NCI-H2171 treated with DMSO at 0.1 percent for 48 hours (cell line): ENCODE results near the gene GNL3.

ENCODE experiments used
- DNase-seq: peaks from one replicate; lab custom pipeline; 2025; lab: John Stamatoyannopoulos, UW

GNL3 gene

DNA sequence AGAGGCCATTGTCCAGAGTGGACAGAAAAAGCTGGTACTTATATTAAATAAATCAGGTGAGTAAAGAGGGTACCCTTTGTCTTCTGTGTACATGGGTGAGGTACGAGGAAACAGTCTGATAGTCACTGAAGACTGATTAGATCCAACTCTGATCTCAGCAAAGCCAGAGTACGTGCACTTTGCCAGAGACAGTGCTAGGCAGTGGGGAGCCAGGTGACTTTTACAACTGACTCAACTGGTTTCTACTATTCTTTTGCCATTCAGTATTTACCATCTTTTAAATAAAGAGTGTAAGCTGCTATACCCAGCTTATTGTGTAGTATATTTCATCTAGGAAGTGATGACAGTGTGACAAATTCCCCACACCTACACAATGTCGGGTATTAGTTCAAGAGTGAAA is 3.3 kb downstream of the GNL3 start:
- no peak for DNase-seq

DNA sequence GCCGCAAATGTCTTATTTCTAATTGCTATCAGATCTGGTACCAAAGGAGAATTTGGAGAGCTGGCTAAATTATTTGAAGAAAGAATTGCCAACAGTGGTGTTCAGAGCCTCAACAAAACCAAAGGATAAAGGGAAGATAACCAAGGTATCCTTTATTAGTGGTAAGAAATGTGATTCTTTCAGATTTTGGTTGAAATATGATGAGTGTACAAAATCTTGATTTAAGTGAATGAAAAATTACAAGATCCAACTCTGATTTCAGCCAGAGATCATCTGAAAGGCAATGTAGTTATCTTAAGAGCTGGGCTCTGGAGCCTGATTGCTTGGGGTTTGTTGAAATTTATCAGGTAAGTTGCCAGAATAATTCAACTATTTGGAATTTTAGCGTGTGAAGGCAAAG is 4.7 kb downstream of the GNL3 start:
- DNase-seq: no peak

DNA sequence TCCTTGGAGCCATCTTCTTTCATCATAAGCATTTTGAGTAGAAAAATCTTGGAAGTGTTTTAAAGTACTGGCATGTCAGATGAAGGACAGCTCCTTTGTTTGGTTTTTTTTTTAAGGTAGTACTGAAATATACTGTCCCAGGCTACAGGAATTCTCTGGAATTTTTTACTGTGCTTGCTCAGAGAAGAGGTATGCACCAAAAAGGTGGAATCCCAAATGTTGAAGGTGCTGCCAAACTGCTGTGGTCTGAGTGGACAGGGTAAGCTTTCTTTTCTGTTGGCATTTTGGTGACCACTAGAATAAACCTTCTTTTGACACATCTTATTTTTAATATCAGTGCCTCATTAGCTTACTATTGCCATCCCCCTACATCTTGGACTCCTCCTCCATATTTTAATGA is 7.2 kb downstream of the GNL3 start:
- DNase-seq: no peak

DNA sequence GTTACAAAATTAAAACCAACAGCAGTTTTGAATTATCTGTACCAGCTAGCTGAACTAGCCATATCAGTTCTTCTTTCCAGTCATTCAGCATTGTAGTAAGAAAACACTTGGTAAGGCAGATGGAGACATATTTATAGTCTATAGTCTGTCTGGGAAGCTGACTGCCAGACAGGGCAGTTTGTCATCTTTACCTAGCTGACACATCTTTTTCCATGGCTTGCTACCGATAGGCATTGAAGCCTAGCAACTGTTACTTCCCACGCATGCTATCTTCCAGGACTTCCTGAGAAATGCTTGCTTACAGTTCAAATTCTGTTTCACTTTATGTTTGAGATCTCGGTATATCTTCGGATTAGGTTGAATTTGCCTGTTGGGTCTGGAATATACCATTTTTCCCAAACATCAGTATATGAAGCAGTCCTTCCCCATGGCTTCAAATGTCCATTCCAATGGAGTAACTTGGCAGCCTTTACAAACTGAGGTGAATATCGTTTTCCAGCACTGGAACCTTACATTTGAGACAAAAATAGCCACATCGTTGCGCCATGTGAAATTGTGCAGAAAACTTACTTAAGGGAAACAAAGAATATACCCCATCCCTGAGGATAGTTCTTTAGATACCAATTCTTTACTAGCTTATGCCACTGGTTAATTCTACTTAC is 8.8 kb downstream of the GNL3 start:
- no peak for DNase-seq

DNA sequence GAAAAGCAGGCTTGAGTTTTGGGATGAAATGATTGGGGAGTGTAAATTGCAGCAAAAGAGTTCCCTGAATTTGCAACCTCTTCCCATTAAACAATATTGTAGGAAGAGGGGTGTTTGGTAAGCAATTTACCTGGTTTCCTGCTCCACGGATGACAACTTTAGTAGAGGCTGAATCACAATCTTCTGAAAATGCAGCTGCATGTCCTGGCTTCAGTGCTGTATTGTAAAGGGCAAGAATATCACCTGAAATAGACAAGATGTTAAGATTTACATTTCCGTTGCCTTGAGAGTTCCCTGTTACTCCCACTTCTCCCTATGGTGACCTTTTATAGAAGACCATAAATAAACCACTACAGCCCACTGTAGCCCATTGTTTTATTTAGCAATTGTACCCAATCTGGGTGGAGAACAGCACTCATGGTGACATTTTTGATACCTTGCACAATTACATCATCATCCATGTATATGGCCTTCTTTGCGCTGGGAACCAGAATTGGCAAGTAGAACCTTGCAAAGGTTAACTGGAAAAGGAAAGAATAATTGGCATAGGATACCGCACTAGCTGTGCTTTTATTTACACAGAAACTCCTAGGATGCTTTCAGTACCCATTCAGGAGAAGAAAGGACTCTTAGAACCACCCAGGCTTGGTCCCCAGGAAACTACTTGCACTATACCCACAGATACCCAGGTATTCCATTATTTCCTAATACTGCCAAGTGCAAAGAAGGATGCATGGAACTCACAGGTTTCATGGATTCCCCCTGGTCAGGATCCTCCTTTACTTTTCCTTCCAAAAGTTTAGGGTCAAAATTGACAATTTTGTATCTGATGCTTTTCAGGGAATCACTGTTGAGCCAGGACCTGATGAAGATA is 10.2 kb downstream of the GNL3 start:
- DNase-seq: no peak

DNA sequence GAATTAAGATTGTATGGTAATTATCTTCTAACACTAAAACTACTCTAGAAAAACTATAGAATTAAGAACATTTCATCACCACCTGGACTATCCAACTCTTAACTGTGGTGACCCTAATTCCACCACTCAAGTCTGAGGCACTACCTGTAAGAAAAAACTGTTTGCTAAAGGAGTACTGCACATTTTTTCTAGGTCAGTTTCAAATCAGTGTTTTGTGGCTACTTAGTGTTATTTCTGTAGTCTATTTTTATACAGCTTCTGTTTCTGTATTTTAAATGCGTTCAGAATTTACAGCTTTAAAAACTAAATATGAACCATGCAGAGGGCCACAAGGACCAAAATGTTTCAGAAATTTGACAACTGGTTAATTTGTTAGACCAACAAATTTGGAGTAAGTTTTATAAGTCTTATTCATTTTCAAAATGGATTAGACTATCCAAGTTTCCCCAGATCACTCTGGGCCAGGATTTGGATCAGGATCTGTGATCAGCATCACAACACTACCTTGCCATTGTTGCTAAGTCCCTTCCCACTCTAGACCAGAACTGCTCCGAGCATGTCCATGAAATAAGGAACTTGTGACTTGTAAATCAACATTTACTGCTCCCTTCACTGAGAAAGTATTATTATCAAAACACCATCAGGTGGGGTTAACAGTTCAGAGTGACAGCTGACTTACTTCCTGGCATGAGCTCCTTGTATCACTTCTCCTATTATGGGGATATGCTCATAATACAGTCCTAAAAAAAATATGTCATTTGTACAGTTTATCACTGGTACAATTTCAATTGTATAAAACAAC is 11.2 kb downstream of the GNL3 start:
- no peak for DNase-seq

DNA sequence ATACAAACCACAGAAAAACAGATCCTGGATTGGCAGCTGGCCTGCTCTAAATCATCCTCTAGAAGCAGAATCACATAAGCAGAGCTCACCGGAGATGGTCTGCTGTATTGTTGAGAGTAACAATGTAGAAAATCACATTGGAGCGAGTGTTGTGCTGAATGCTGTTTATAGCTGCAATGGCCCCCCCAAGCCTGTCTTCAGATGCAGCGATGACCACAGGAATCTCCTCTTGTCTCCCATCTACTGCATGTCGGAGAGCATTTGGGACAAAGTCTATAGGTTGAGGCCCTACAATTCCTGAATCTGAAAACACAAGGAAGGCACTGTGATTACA is 11.8 kb downstream of the GNL3 start:
- no peak for DNase-seq

DNA sequence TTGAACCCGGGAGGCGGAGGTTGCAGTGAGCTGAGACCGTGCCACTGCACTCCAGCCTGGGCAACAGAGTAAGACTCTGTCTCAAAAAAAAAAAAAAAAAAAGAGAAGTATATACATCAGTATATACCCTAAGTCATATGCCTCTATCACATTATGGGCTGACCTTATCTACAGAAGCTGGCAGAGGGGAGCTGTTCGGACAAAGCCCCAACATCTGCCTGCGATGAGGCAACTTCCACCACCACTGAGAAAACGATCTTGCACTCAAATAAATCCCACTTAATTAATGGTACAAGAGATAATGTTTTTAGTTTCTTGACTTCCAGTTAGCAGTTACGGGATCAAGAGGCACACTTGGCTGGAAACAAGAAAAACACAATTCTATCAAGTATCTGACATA is 17.5 kb downstream of the GNL3 start:
- DNase-seq: no peak

DNA sequence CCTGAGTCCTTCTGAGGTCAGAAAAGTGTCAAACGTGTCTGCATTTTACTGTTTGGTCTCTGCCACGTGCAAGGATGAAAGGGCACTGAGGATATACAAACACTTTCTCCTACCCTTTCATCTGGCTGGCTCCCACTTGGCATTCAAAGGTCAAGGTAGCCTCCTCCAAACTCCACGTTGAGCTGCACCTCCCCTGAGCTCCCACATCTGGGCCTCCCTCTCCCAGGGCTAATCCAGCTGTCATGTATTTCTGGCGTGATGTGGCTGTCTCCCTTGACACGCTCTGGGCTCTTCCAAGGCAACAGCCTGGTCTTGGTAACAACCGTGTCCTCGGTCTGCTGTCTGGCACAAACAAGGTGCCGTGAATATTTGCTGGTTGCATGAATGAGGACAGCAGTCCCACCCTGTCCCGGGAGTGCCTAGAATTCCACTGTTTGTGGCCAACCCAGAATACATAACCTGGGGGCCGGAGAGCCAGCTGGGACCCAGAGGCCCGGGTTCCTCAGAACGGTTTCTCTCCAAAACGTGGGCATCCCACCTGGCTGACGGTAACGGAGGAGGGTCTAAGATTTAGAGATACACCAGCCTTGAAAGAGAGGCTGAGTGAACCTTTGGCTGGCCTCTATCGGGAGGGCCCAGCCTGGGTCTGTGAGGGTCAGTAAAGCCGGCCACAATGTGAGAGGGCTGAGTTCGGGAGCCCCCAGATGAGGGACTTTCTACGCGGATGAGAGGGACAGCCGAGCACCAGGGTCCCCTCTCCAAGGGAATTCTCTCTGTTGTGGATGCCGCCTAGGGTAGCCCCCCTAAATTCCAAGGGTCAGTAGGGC is 19.0 kb downstream of the GNL3 start:
- DNase-seq: peak; percentile 12

DNA sequence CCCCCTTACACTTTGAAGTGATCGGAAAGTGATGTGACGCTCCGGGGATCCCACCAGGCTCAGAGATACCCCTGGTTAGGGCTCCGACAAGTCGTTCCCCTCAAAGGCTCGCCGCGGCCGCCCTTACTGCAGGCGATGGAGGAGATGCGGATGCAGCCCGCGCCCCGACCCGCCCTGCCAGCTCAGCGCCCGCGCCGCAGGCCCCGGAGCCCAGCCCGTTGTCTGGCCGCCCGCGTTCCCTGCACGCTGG is 19.5 kb downstream of the GNL3 start:
- DNase-seq: no peak

DNA sequence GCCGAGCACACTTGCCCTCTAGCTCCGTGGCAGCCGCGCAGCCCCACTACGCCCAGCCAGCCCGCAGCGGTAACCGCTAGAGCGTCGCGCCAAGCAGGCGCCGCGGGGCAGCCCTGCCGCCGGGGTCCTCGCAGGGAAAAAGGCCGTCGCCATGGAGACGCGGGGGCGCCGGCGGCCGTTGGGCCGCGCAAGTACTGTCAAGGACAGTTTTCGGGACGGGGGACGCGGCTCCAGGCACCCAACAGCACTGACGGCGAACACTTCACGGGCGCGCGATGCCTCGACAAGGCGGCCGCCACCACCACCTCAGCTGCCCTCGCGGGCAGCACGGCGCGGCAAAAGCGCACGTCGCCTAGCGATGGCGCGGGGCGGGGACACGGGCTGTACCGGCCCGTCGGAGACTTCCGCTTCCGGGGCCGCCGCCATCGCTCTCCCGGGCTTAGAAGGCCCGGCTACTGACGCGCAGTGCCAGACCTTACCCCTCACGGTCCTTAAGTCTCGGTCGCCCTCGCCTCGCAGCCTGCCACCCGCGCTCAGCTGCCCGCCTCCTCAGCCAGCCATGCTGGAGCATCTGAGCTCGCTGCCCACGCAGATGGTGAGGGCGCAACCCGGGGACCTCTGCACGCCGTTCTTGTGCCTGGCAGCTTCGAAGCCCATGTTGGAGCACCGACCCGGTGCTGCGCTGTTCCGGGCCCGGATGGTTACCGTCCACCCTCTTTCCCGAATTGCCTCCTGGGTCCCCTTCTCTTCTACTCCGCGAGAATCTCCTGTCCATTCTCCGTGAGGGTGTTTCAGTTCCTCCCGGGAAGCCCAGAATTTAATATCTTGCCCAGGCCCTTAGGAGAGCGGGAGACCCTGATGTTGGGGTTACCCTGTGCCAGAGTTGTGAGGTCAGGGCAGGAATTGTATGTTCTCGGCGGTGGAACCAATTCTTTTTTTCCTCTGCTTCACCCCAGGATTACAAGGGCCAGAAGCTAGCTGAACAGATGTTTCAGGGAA is 20.2 kb downstream of the GNL3 start, which contains the start of the genes GLT8D1 and SPCS1:
GLT8D1 (minus strand) TSS at position 104 of the 999 bp plus-strand sequence. CDS start 5,331 bp downstream, outside the sequence.
SPCS1 (plus strand) TSS at position 419 of the 999 bp plus-strand sequence; CDS start at position 560, 141 bp downstream.
- peak; percentile 72 for DNase-seq

DNA sequence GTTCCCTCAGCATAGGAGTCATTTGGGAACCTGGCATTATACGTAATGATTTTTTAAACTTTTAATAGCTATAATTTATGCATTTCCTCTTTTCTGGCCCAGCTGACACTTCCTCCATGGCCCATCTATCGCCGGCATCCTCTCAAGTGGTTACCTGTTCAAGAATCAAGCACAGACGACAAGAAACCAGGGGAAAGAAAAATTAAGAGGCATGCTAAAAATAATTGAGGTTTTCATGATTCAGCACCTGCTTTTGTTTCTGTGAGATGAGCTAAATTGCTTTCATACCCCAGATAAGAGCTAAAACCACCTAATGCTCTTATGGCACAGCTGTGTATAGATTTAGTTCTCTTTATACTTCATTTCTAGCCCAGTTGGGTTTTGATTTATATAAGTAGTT is 21.8 kb downstream of the GNL3 start:
- DNase-seq: no peak

DNA sequence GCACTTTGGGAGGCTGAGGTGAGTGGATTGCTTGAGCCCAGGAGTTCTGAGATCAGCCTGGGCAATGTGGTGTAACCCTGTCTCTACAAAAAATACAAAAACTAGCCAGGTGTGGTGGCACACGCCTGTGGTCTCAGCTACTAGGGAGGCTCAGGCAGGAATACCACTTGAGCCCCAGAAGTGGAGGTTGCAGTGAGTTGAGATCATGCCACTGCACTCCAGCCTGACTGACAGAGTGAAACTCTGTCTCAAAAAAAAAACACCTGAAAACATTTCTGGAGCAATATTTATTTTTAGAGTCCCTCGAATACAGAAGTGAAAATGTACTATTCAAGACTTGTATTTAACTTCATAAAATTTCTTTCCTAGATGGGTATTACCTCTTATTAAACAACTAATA is 24.7 kb downstream of the GNL3 start:
- DNase-seq: no peak

DNA sequence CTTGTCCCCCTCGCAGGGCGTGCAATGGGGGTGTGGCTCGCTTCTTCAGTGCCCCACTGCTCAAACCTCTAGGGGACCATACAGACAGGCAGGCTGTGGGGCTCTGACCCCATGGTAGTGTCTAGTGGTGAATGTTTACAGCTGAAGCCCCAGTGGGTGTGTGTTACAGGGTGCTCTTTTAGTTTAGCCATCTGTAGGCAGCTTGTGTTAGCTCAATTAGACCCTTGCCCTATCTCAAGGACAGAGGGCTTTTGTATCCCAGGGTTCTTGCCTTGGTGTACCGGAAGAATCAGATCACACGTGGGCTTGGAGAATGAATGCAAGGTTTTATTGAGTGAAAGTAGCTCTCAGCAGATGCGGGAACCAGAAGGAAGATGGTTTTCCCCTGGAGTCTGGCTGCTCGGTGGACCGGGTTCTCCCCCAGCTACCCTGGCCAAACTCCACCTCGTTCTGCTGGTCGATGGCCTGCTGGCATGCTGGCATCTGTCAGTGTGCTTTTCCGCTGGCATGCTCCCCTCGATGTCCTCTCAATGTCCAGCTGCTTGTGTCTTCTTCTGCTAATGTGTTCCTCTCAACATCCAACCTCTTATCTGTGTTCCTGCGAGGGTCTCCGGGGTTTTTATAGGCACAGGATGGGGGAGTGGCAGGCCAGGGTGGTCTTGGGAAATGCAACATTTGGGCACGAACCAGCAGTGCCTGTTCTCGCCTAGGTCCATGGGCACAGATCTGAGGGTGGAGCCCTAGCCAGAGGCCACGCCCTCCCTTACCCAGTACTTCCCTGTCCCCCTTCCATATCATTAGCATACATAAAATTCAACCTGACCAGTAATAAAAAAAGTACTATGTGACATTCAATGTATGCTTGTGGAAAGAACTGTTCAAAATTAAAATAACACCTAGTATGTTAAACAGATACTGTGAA is 26.7 kb downstream of the GNL3 start:
- DNase-seq: no peak

DNA sequence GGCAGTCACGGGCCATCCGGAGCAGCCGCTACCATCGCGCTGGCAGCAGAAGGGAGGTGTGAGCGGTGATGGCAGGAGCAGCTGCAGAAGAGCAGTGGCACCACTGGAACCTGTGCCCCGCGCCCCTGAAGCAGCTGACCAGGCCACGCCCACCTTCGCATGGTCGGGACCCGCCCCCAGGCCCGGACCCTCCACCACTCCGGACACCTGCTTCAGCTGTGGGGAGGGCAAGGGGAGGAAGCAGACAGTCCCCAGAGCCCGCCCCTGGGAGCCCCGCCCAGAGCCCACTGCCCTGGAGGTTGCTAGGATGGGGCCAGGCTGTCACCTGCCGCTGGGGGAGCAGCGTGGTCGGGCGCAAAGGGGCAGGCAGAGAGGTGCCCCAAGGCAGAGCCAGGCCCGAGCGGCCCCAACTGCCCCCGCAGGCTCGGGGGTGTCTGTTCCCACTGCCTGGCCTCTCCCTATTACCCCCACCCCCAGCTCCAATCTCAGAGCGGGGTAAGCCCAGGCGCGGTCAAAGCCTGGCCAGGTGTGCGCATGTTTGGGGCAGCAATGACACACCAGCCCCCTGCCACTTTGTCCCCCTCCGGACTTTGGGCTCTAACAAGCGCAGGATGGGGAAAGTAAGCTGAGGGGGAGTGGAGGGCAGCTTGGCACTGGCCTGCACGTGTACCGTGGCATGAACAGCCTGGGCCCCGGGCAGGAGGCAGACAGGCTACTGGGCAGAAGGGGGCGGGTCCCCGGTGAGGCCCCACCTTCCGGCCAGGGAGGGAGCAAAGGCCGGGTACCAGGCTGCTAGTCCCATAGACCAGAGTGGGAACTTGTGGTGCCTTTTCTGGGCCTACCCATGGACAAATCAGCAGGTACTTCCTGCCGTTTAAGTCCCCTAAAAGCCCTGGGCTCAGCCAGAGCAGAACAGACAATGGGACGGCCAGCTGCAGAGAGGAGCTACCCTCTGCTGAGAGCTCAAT is 28.8 kb downstream of the GNL3 start:
- no peak for DNase-seq

DNA sequence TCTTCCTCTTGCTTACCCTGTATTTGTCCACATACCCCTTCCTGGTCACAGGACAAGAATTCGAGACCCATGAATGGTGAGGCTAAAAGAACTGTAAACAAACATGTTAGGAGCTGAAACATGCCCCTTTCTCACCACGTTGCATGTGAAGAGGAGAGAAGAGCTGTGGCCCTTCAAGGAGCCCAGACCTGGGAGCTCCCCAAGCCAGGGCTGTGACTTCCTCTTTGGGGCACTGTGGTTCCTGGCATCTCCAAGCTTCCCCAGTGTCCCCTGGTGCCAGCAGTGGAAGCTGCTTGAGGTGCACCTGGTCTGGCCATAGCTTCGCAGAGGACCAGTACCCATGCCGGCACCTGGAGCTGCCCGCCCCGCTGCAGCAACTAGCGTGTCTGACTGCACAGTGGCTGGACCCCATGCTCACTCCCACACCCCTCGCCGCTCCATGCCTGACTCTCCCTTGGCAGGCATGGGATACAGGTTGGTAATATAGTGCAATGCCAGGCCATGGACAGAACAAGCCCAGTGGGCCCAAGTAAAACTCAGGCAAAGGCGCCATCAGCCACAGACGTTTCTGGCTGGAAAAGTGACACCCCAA is 30.0 kb downstream of the GNL3 start:
- no peak for DNase-seq

DNA sequence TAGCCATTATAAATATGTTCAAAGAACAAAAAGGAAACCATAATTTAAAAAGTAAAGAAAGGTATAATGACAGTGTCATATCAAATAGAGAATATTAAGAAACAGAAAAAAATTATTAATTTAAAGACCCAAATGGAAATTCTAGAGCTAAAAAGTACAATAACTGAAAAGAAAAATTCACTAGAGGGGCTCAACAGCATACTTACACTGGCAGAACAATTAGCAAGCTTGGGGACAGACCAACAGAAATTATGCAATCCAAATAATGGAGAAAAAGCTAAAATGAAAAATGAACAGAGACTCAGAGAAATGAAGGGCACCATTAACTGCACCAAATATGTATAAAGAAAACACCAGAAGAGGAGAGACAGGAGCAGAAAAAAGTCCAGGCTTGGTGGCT is 33.8 kb downstream of the GNL3 start:
- DNase-seq: no peak
